GM23338 (cell line): ENCODE data around the gene CFAP299. TPM values are rescaled to one million over a fixed set of nuclear protein-coding genes. Genes with fewer than 3 reads are reported as not detected.

ENCODE experiments used
- ATAC-seq: fragments of 200-7000 bp; cut with Tn5 transposase; 3 replicates; pipeline ENCODE4 v1.9.1; 2020
- DNase-seq: peaks from one replicate; pipeline ENCODE4 v3.0.0-alpha.2; 2015; ENCODE audit warnings: low spot score
- H2AFZ ChIP-seq: fragments of 200-600 bp; sonication (generic); 2 replicates; pipeline ENCODE4 v1.8.0; 2016; ENCODE audit warnings: antibody characterized with exemption, mild to moderate bottlenecking, moderate library complexity
- H3F3A ChIP-seq: fragments of 200-600 bp; sonication (generic); replicated peaks from 2 replicates; pipeline ENCODE4 v1.8.0; 2017; ENCODE audit warnings: antibody characterized with exemption, mixed run types, low read depth
- H3K27ac ChIP-seq: fragments of 200-600 bp; sonication (generic); 2 replicates; pipeline ENCODE4 v1.6.1; 2016; ENCODE audit warnings: low read depth
- H3K27me3 ChIP-seq: fragments of 200-600 bp; sonication (generic); 2 replicates; pipeline ENCODE4 v1.8.0; 2016; ENCODE audit warnings: mild to moderate bottlenecking, mixed run types, moderate library complexity; ENCODE audit not compliant: insufficient read depth
- H3K36me3 ChIP-seq: fragments of 200-600 bp; sonication (generic); 2 replicates; pipeline ENCODE4 v1.8.0; 2016; ENCODE audit warnings: mild to moderate bottlenecking; ENCODE audit not compliant: insufficient read depth
- H3K4me1 ChIP-seq: fragments of 200-600 bp; sonication (generic); 2 replicates; pipeline ENCODE4 v1.8.0; 2016; ENCODE audit warnings: mild to moderate bottlenecking, moderate library complexity; ENCODE audit not compliant: insufficient read depth
- H3K4me2 ChIP-seq: fragments of 200-600 bp; sonication (generic); 2 replicates; pipeline ENCODE4 v1.7.1; 2017; ENCODE audit warnings: mixed run types
- H3K4me3 ChIP-seq: fragments of 200-600 bp; sonication (generic); 2 replicates; pipeline ENCODE4 v1.6.1; 2016; ENCODE audit warnings: mixed run types
- H3K79me2 ChIP-seq: fragments of 200-600 bp; sonication (generic); replicated peaks from 2 replicates; pipeline ENCODE4 v1.8.0; 2017; ENCODE audit warnings: mild to moderate bottlenecking; ENCODE audit not compliant: insufficient read depth
- H3K9me2 ChIP-seq: fragments of 200-600 bp; sonication (generic); 2 replicates; pipeline ENCODE4 v1.8.0; 2017; ENCODE audit not compliant: insufficient read depth
- H4K20me1 ChIP-seq: fragments of 200-600 bp; sonication (generic); replicated peaks from 2 replicates; pipeline ENCODE4 v1.8.0; 2017; ENCODE audit warnings: mild to moderate bottlenecking; ENCODE audit not compliant: insufficient read depth
- H3K27ac Mint-ChIP-seq: 2 replicates; pipeline ENCODE4 v1.8.0; 2020; ENCODE audit warnings: inconsistent platforms, mild to moderate bottlenecking, moderate library complexity, mixed read lengths
- H3K27me3 Mint-ChIP-seq: 3 replicates; pipeline ENCODE4 v1.8.0; 2022; ENCODE audit warnings: low read depth, mild to moderate bottlenecking, moderate library complexity, mixed read lengths, inconsistent platforms; ENCODE audit not compliant: insufficient read depth, poor library complexity
- H3K36me3 Mint-ChIP-seq: 3 replicates; pipeline ENCODE4 v1.8.0; 2021; ENCODE audit warnings: low read depth, mild to moderate bottlenecking, inconsistent platforms, moderate library complexity, mixed read lengths
- H3K4me1 Mint-ChIP-seq: 3 replicates; pipeline ENCODE4 v1.8.0; 2020; ENCODE audit warnings: mild to moderate bottlenecking, inconsistent platforms, mixed read lengths
- H3K4me3 Mint-ChIP-seq: 3 replicates; pipeline ENCODE4 v1.8.0; 2021; ENCODE audit warnings: moderate library complexity, mild to moderate bottlenecking, inconsistent platforms, mixed read lengths
- H3K9me3 Mint-ChIP-seq: 3 replicates; pipeline ENCODE4 v1.8.0; 2020; ENCODE audit warnings: moderate library complexity, mild to moderate bottlenecking, inconsistent platforms, mixed read lengths
- JUNB ChIP-seq: IDR thresholded peaks from one replicate; pipeline ENCODE4 v1.6.1; 2016; ENCODE audit warnings: antibody characterized with exemption; ENCODE audit not compliant: unreplicated experiment
- NANOG ChIP-seq: IDR thresholded peaks from 2 replicates; pipeline ENCODE4 v1.6.1; 2016; ENCODE audit warnings: antibody characterized with exemption, borderline replicate concordance
- POLR2AphosphoS5 ChIP-seq: IDR thresholded peaks from 2 replicates; pipeline ENCODE4 v1.6.1; 2016; ENCODE audit warnings: antibody characterized with exemption, low read depth
- polyA plus RNA-seq: library from polyadenylated mRNA; unstranded; fragments of >200 nt; fragmentation: Nextera tagmentation; extraction: Ambion mirVana; gene quantifications from 2 replicates; pipeline ENCODE4 v1.2.1, GENCODE V29; 2016
- total RNA-seq: library from RNA; depleted of rRNA; stranded (reverse); fragments of >200 nt; shearing (Covaris generic); gene quantifications from 2 replicates; pipeline ENCODE4 v1.2.3, GENCODE V29; 2014
- TF ChIP-seq, protein P1 (sequence below): IDR thresholded peaks from 2 replicates; pipeline ENCODE4 v1.6.1; 2016; ENCODE audit warnings: antibody characterized with exemption
- TF ChIP-seq, protein P2 (sequence below), 2 experiments: fragments of 200-600 bp in 1 of 2; sonication (generic) in 1 of 2; conservative IDR thresholded peaks; 2 replicates each; pipeline versions ENCODE4 v1.5.1 to v1.6.1; 2016 to 2017; ENCODE audit warnings: antibody characterized with exemption in 2 of 2, low read depth in 2 of 2, mild to moderate bottlenecking in 2 of 2, moderate library complexity in 1 of 2
- TF ChIP-seq, protein P3 (sequence below): IDR thresholded peaks from one replicate; pipeline ENCODE4 v1.6.1; 2018; ENCODE audit warnings: antibody characterized with exemption; ENCODE audit not compliant: unreplicated experiment

Gene CFAP299
- total and polyA plus RNA-seq, 2 experiments from 2014 or later, result not detected

DNA sequence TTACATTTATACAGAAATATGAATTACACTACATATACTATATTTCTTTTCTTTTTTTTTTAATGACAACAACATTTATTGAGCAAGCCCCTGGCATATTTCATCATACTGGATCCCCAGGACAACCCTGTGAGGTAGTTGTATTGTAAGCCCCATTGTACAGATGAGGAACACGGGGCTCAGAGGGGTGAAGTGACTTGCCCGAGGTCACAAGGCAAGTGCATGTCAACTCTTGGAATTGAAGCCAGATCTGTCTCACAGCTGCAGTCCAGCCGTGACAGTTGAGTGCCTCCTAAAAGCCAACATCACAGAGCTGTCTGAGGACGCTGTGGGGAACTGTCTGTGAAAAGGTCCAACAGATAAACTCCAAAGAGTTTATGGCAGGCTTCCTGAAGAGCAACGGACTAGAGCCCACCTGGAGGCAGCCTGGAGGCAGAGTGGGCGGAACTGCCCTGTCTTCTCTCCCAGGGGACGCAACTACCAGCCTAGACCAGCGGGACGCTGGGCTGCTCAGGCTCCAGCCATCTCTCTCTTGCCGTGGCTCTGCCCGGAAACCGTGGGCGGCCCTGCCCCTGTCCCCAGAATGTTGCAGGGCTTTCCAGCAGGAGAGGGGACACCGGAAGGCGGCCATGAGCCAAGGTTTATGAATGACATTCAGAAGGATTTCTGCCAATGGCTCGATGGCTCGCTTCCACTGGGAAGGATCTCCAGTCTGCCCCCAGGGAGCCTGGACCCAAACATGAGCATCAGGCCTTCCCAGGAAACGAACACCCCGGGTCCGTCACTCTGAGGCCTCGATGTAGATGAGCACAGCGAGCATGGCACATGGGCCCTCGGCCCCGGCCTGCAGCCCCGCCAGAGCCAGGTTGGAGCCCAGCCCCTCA, 50.1 kb downstream of the CFAP299 start (continued):
- TF ChIP-seq, protein P1, sequence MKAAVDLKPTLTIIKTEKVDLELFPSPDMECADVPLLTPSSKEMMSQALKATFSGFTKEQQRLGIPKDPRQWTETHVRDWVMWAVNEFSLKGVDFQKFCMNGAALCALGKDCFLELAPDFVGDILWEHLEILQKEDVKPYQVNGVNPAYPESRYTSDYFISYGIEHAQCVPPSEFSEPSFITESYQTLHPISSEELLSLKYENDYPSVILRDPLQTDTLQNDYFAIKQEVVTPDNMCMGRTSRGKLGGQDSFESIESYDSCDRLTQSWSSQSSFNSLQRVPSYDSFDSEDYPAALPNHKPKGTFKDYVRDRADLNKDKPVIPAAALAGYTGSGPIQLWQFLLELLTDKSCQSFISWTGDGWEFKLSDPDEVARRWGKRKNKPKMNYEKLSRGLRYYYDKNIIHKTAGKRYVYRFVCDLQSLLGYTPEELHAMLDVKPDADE, result no peak
- TF ChIP-seq, protein P2, sequence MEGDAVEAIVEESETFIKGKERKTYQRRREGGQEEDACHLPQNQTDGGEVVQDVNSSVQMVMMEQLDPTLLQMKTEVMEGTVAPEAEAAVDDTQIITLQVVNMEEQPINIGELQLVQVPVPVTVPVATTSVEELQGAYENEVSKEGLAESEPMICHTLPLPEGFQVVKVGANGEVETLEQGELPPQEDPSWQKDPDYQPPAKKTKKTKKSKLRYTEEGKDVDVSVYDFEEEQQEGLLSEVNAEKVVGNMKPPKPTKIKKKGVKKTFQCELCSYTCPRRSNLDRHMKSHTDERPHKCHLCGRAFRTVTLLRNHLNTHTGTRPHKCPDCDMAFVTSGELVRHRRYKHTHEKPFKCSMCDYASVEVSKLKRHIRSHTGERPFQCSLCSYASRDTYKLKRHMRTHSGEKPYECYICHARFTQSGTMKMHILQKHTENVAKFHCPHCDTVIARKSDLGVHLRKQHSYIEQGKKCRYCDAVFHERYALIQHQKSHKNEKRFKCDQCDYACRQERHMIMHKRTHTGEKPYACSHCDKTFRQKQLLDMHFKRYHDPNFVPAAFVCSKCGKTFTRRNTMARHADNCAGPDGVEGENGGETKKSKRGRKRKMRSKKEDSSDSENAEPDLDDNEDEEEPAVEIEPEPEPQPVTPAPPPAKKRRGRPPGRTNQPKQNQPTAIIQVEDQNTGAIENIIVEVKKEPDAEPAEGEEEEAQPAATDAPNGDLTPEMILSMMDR (conservative IDR thresholded peaks at IDR 0.05; ENCODE audit: low read depth in 2 of 2), result no peak

DNA sequence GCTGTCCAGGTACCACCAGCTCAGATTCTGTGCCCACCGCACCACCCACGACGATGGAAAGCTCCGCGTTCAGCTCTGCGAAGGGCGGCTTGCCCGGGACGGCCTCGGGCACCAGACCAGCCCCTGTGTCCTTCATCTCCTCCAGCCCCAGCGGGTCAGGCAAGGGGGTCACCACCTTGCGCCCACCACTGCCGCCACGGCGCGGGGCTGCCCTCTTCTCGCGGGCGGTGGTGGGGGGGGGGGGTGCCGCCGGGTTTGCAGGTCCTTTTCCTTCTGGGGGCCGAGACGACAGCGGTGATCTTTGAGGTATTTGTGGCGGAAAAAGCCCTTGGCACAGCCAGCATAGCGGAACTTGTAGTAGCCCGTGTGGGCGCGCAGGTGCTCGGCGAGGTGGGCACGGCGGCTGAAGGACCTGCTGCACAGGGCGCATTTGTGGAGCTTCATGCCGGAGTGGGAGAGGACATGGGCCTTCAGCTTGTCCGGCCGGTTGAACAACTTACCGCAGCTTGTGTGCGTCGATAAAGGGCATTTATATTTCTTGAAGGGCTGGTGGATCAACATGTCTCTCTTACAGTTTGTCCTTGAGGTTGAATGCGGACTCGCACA, 50.9 kb downstream of the CFAP299 start:
- Histone ChIP-seq H3K27me3 (no peaks in the 10 kb centered on the region), H3K4me2 (no peak overlapping the region), H3K4me1 (no peaks in the 10 kb centered on the region), H3K4me3 (no peak overlapping the region), H3K36me3 (no peaks in the 10 kb centered on the region), H3K9me2 (peaks cover 7% of the 10 kb centered on the region), H3F3A (no peaks in the 10 kb centered on the region), H3K27ac (no peak overlapping the region), H2AFZ (no peak overlapping the region), H4K20me1 (no peaks in the 10 kb centered on the region), H3K79me2 (no peaks in the 10 kb centered on the region)
- Mint-ChIP-seq H3K4me1 (no peaks in the 10 kb centered on the region), H3K36me3 (0 out of 3 replicates have a peak, but pooled peaks cover 3% of the 10 kb centered on the region), H3K4me3 (no peak overlapping the region), H3K27me3 (peaks cover 5% of the 10 kb centered on the region), H3K27ac (no peak overlapping the region), H3K9me3 (peaks cover 7% of the 10 kb centered on the region; the same call in 2 of the 3 replicates)
- ATAC-seq (no peak), DNase-seq (no peak)
- TF ChIP-seq NANOG, result no peak
- TF ChIP-seq JUNB, result no peak
- TF ChIP-seq, protein P2 (conservative IDR thresholded peaks at IDR 0.05; ENCODE audit: low read depth in 2 of 2), result no peak
- TF ChIP-seq POLR2AphosphoS5, result no peak
- TF ChIP-seq, protein P1, result no peak
- TF ChIP-seq, protein P3, sequence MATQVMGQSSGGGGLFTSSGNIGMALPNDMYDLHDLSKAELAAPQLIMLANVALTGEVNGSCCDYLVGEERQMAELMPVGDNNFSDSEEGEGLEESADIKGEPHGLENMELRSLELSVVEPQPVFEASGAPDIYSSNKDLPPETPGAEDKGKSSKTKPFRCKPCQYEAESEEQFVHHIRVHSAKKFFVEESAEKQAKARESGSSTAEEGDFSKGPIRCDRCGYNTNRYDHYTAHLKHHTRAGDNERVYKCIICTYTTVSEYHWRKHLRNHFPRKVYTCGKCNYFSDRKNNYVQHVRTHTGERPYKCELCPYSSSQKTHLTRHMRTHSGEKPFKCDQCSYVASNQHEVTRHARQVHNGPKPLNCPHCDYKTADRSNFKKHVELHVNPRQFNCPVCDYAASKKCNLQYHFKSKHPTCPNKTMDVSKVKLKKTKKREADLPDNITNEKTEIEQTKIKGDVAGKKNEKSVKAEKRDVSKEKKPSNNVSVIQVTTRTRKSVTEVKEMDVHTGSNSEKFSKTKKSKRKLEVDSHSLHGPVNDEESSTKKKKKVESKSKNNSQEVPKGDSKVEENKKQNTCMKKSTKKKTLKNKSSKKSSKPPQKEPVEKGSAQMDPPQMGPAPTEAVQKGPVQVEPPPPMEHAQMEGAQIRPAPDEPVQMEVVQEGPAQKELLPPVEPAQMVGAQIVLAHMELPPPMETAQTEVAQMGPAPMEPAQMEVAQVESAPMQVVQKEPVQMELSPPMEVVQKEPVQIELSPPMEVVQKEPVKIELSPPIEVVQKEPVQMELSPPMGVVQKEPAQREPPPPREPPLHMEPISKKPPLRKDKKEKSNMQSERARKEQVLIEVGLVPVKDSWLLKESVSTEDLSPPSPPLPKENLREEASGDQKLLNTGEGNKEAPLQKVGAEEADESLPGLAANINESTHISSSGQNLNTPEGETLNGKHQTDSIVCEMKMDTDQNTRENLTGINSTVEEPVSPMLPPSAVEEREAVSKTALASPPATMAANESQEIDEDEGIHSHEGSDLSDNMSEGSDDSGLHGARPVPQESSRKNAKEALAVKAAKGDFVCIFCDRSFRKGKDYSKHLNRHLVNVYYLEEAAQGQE, result no peak
